Activated CD8-positive, alpha-beta memory T cell treated with anti-CD3 and anti-CD28 coated beads, Interleukin-2, amount 50 U/mL, for 24 hours (primary cell): Measurements from ENCODE around the gene OR4F15.
"Not testable (repeated sequence)": the region's sequence is repeated elsewhere in the genome, so short reads cannot be mapped to it uniquely, and the experiment has no call there.

Experiments
- DNase-seq: peaks from one replicate; pipeline ENCODE4 v3.0.0-alpha.2; 2020; ENCODE audit errors: extremely low read depth

Gene OR4F15, protein sequence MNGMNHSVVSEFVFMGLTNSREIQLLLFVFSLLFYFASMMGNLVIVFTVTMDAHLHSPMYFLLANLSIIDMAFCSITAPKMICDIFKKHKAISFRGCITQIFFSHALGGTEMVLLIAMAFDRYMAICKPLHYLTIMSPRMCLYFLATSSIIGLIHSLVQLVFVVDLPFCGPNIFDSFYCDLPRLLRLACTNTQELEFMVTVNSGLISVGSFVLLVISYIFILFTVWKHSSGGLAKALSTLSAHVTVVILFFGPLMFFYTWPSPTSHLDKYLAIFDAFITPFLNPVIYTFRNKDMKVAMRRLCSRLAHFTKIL

DNA sequence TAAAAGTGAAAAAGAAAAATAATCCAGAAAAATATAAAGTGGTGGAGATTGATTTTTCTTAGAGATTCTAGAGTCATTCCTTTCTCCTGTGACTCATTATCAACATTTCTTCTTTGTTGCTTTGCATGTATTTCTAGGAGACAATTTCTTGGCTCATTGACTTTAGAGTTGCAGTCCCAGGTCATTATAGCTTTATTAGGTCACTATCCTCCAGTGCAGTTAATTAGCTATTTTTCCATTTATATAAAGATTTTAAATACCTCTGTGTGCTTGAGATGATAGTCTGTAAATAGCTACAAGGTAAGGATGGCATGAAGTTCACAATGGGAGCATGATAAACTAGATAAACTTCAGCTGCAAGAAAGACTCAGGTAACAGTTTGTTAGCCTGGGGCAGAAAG, at the start of gene OR4F15:
OR4F15 (plus strand) TSS at position 301 of the 400 bp plus-strand sequence. CDS start 5,985 bp downstream, outside the sequence.
- DNase-seq: no peak

DNA sequence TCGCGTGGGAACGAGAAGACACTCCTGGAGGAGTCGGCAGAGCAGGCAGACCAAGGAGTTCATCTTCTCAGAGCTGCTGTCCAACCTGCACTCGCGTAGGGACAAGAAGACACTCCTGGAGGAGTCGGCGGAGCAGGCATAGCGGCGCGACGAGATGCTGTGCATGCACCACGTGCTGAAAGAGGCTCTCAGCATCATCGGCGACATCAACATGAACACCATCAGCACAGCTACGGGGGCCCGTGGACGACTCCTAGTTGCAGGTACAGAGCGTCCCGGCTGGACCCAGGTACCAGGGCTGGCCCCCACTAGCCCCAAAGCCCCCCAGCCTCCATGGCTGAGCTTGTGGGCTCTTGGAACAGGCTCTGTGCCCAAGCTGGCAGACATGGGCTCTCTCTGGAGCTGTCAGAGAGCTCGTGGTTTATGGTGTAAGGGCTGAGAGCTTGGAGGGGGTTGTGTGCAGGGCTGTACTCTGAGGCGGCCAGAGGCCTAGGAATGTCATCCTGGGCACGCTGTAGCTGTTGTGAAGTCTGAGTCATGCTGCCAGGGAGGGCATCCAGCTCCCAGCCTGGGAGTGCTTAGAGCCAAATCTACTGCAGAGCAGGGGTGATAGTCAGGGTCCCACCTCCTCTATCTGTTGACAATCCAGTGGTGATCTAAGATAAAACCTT, 47.2 kb upstream of the OR4F15 start:
- not testable (repeated sequence) for DNase-seq

DNA sequence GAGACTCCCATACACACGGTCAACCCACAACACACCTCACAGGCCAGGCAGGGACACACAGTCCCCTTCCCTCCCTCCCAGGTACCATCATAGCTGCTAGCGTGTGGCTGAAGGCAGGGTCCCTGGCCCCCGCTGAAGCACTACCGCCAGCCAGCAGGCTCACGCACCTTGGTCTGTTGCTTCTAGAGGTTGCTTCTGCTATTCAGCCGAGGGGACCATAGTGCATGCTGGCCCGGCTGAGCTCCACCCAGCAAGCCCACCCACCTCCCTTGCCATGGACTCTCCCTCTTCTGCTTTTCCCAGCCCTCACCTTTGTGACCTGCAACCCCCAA, 46.7 kb upstream of the OR4F15 start:
- not testable (repeated sequence) for DNase-seq

DNA sequence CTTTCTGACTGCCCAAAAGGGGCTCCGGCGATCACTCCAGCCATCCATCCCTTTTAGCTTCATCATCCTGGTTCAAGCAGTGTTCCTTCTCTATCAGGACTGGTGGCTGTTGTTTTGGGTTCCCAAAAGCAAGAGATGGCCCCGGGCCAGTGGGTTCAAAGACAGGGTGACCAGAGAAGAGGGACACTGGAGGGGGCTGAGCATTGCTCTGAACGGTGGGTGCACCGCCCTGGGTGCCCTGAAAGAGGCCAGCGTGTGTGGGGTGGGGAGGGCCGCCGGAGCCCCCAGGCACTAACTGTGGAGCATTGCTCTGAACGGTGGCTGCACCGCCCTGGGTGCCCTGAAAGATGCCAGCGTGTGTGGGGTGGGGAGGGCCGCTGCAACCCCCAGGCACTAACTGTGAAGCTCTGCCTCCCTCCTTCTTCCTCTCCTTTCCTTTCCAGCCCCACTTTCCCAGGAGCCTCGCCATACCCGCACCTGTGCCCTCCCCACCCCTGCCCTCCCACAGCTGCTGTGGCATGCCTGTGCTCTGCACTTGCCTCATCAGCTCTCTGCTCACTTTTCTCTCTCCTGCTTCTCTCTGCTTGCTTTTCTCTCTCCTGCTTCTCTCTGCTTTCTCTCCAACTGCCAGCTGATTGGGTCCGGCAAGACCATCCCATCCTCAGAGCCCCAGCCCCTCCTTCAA, 46.1 kb upstream of the OR4F15 start:
- no peak for DNase-seq

DNA sequence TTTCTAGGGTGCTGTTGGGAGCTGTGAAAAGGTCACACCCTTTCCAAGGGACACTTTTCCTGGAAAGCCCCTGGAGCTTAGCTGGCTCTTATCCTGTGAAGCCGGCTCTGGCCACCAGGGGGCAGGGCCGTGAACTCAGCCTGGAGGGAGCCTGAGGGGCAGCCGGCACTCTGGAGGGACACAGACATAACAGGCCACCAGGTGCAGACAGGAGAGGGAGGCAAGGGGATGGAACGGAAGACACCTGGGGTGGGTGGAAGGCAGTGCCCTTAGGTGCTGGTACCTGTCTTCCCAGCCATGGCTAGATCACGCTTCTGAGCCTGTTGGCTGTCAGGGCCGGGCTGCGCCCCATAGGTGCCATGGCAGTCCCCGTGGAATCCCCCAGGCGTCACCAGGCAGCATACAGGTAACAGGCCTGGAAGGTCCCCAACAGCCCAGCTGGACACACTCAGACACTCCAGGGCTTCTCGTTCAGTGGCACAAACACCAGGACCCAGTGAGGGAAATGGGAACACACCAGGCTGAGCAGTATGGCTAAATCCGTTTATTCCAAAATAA, 44.8 kb upstream of the OR4F15 start:
- DNase-seq: not testable (repeated sequence)

DNA sequence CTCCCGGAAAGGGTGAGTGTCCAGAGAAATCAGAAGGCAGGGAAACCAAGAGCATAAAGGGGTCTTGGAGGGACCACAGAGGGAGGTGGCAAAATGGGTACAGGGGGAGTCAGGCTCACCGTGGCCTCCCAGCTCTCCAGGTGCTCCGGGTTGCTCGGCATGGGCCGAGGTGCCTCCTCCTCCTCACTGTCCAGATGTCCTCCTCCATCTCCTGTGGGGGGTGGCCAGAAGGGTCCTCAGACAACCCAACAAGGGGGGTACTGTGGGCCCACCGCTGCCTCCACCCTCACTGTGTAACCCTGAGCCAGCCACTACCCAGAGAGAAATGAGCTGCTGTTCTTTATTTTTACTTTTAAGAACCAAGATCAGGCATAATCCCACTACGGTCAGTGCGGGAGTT, 39.1 kb upstream of the OR4F15 start:
- DNase-seq: no peak

DNA sequence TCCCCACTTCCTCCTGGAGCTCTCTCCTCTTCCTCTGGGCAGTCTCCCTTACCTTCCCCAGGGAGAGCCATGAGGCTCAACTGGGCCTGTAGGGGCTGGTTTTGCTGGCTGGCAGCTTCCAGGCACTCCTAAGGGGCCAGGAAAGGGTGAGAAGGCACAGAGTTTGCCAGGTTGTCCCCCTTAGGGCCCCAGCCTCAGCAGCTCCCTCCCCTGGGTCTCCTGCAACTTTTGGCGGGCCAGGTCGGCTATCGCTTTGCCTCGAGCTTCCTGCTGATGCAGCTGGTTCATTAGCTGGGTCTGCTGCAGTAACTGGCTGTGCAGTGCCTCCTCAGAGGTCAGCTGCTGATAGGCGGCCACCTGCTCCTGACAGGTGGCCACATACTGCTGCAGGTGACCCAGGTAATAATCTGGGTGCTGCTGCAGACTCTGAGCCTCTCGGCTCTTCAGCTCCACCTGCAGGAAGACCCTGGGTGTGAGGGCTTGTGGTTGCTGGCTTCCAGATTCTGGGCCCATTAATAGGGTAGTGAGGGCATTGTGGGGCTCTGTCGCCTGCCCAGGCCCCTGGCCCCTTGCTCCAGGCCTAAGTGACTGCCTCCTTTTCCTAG, 38.4 kb upstream of the OR4F15 start:
- no peak for DNase-seq

DNA sequence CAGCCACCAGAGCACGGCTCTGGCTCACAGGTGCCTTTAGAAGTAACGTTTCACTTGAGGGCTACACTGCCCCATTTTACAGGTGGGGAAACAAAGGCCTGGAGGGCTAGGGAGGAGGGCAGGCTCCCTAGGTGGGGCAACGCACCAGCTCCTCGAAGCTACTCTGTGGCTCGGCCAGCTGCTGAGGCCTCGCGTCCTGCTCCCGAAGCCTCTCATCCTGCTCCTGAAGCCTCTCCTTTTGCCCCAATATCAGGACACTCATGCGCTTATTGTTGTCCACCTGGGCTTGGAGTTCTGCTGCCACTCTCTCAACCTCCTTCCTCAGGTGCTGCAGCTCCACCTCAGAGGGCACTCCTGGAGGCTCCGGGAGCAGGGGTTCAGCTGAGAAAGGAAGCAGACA, 36.9 kb upstream of the OR4F15 start:
- DNase-seq: no peak

DNA sequence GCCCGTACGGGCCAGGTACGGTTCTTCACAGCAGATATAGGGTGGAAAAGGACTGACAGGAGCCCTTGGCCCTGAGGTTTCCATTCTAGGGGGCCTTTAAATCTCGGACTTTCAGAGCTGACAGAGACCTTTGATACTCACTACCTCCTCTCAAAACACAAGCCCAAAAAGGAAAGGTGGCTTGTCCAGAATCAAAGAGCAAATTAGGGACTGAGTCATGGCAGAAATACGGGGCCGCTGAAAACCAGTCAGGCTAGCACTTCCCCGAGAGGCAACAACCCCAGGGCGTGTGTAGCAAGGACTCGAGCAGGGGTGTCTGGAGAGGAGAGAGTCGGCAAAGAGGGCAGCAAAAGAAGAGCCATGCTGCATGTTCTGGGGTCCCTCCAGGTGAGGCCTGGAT, 33.4 kb upstream of the OR4F15 start:
- DNase-seq: not testable (repeated sequence)

DNA sequence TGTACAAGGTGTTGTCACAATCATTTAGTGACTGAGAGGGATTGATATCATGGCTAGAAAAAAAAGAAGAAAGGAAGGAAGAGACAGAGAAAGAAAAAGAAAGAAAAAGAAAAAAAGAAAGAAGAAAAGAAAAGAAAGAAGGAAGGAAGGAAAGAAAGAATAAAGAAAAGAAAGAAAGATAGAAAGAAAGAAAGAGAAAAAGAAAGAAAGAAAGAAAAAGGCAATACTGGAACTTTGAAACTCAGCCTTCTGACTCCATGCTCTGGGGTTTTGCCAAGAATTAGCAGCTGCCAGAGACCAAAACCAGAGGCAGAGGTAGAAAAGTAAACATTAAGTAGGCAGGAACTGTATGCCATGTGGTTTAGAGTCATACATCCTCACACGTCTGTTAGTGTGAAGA, 31.8 kb upstream of the OR4F15 start:
- not testable (repeated sequence) for DNase-seq

DNA sequence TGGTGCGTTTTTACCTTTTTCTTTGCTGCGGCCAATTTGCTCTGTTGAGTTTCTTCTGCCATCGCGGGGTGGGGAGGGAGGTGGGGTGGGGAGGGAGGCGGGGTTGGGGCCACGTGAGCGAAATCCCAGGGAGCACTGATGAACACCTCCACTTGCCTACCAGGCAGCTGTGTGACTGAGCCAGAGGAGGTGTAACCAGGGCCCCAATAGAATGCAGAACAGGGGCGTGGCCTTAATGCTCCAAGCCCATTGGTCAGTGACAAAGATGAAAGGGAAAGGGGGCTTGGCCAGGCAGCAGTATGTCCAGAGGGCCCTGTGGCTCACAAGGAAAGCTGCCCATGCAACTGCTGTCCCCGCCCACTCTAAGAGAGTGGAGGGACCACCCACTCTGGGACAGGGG, 30.1 kb upstream of the OR4F15 start:
- no peak for DNase-seq

DNA sequence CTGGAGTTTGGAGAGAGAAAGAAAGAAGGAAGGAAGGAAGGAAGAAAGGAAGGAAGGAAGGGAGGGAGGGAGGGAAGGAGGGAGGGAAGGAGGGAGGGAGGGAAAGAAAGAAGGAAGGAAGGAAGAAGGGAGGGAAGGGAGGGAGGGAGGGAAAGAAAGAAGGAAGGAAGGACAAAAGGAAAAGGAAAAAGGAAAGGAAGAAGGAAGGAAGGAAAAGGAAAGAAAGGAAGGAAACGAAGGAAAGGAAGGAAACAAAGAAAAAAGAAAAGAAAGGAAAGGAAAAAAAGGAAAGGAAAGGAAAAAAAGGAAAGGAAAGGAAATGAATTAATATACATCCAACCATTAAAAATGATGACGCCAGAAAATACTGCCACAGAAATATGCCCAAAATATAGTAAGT, 27.4 kb upstream of the OR4F15 start:
- no peak for DNase-seq

DNA sequence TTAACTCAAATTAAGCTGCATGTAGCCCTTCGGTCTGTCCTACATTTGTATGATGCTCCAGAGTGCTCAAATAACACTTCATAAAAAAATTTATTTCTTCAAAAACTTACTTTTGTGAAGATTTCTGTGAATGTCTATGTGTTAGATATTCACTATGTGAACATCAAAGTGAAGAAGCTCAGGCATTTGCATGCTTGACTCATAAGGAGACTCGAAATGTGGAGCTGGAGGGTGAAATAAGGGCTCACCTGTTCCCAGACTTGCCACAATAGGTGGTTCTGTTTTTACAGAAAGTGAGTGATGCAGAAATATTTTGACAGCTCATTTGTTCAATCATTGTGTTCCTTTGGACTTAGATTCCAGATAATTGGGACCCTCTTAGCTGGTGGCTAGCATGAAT, 25.6 kb upstream of the OR4F15 start:
- not testable (repeated sequence) for DNase-seq

DNA sequence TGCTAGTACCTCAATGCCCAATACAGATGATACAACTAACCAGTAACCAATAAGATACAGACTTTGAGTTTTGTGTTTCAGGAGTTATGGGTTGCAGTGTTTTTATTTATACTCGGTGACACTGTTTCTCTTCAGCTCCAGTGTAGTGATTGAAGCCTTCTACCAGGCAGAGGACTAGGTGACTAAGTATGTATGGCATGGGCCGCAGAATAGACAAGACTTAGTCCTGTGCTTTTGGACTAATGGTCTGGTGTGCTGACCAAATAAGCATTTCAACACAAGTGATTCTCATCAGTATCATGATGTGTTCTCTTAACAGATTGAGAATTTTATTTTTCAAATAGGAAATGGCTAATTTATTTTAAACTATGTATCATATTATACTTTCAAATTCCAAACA, 24.0 kb upstream of the OR4F15 start:
- DNase-seq: not testable (repeated sequence)

DNA sequence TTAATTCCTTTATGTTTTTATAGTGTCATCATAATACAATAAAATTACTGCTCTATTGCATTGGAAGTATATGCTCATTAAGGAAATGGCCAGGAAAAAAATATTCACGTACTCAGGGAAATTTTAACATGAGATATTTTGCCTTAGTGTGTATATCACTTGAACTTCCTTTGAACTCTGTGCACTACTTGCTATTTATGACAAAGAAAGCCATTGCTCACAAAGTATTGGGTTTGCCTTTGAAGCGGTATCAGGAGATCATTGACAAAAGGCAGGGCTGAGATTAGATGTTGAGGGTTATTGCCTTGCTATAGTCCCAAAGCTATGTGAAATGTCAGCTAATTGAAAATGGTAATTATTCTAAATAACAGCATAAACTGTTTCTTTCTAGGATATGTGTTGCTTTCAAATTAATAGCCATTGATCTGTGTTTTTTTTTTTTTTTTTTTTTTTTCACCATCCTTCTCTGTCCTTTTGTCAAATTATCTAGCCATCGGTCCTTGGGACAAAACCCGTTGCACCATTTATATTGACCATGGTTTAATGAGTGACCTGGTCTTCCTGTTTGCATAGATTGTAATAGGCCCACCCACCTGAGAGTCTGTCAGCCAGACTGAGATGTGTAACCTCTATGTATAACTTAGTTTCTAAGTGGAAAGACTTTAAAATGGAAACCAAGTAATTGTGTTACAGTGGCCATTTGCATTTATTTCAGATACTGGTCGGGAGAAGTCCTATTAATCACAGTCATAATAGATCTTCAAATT, 23.3 kb upstream of the OR4F15 start:
- DNase-seq: not testable (repeated sequence)

DNA sequence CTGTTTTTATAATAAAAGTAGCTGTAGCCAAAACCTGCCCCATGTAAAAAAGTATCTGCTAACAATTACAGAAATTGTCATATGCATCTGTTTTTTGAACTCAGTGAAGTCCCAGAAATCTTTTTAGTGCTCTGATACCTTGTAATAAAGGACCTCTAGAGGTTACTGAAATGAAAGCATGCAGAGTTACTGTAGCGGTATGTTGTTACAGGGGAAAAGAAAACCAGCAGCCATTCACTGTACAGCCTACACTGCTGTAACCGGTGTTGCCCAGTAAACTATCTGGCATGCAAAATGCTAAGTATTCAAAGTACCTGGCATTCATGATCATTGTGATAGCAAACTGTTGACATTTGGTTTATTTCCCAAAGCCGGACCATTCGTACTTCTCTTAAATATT, 21.3 kb upstream of the OR4F15 start:
- not testable (repeated sequence) for DNase-seq

DNA sequence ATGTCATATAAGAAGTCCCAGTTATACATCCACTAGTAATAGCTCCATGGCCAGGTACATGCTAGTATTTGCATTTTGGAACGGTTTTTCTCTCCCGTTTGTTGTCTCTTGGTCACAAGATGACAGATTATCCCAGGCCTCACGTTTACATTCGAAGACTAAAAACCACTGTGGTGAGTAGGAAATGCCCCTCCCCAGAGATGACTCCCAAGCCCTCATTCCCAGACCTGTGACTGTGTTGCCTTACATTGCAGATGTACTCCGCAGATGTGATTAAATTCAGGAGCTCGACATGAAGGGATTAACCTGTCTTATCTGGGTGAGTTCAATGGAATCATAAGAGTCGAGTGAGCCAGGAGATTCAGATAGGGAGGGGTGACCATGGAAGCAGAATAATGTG, 18.0 kb upstream of the OR4F15 start:
- not testable (repeated sequence) for DNase-seq

DNA sequence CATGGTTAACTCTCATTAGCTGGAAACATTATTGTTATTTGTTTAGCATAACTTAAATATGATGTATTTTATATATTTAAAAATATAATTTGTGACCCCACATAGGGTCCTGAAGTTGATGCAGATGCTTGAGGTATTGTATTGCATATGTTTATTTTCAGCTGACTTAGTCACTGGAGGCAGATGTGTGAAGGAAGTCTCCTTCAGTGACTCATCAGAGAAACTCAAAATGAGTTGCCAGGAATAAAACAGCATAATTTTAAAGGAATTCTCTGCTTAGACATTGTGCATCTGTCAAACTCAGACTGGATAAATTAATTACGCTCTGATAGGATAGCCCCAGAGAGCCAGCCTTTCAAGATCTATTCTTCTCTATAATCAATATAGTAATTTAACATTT, 16.5 kb upstream of the OR4F15 start:
- DNase-seq: no peak

DNA sequence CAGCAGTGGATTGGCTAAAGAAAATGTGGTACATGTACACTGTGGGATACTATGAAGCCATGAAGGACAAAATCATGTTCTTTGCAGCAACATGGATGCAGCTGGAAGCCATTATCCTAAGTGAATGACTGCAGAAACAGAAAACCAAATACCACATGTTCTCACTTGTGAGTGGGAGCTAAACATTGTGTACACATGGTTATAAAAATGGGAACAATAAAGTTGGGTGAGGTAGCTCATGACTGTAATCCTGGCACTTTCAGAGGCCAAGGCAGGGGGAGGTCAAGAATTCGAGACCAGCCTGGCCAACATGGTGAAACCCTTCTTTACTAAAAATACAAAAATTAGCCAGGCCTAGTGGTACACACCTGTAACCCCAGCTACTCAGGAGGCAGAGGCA, 12.3 kb upstream of the OR4F15 start:
- DNase-seq: no peak

DNA sequence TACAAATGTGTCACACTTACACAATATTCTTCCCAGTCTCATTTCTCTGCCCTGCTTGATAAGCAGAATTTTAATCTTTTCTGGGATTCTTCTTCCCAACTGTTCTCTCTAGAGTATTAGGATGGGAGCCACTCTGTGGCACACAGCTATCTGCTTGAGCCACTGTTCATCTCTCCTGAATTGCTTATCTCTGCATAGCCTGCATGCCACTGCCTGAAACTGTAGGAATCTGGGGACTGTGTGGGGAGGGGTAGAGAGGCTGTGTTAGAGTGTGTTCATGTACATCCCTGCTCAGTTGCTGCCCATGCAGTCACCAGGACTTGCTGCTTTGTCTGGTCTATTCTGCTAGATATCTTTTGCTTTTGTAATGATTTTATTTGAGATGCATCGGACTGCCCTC, 11.0 kb upstream of the OR4F15 start:
- DNase-seq: no peak

DNA sequence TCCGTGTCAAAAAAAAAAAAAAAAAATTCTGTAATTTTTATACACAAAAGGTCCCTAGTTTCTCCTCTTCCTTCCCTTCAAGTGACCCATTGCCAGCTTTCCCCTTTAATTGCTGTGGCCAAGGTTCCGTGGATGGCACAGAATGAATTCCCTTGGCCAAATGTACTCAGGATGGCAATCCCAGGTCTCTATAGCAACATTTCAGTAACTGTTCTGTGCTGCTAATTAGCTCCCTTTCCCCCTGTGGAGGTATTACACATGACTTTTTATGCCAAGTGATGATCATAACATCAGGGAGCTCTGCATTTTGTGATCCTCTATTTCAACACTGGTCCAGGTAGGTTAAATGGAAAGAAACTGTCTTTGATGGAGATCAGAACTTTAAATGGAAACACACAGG, 8.8 kb upstream of the OR4F15 start, which contains the start of gene OR4F6:
OR4F6 (plus strand) TSS at position 301 of the 400 bp plus-strand sequence. CDS start 2,211 bp downstream, outside the sequence.
- no peak for DNase-seq
